ENCODE results near the gene ITSN2.

ITSN2 gene

GRCh38 chr2:24158131-24158530 lies 202.2 kb downstream of the ITSN2 start:
- POLR2A ChIA-PET (ENCODE audit: low non-redundant PET), result no interaction called here
- TF ChIP-seq CTCF (conservative IDR thresholded peaks at IDR 0.05; ENCODE audit: low read depth), result no peak
- CTCF ChIA-PET, result no interaction called here
- no peak overlapping the region for H3K27ac ChIP-seq
- DNase-seq (ENCODE audit: low spot score), result no peak

- no peak for TF ChIP-seq CTCF (conservative IDR thresholded peaks at IDR 0.05; ENCODE audit: low read depth)
- ChIA-PET POLR2A (ENCODE audit: low non-redundant PET) (no interaction called here), CTCF (interaction anchor here (0.6 to 0.7 kb wide), 3 partner anchors 38 to 153 kb away, joined by 3 to 4 read pairs (median 3); no protein-coding TSS in a partner anchor)
- DNase-seq (ENCODE audit: low spot score), result no peak
- H3K27ac ChIP-seq, result no peak overlapping the region
Measured at GRCh38 chr2:24153478-24153877, 206.9 kb downstream of the ITSN2 start.
